A204.1 (cell line): ENCODE results near the gene ZFYVE28.
"Not testable (repeated sequence)": the region's sequence is repeated elsewhere in the genome, so short reads cannot be mapped to it uniquely, and the experiment has no call there.

Experiments used
- FAIRE-seq: peaks from 2 replicates; lab custom pipeline; 2012; peaks lifted over from hg19 to GRCh38; lab: Jason Lieb, UNC

ZFYVE28 gene

GRCh38 chr4:2417765-2418649, at the start of gene ZFYVE28:
TSS of gene ZFYVE28 (minus strand) at chr4:2418645. CDS start at chr4:2418323, 322 bp downstream.
- FAIRE-seq, result no peak

- FAIRE-seq, result not testable (repeated sequence)
Observed at GRCh38 chr4:2465544-2465943, 47.1 kb upstream of the ZFYVE28 start.

GRCh38 chr4:2465032-2465431, 46.6 kb upstream of the ZFYVE28 start:
- FAIRE-seq, result no peak

- no peak for FAIRE-seq
Observed at GRCh38 chr4:2462992-2463762, 44.7 kb upstream of the ZFYVE28 start.

DNA sequence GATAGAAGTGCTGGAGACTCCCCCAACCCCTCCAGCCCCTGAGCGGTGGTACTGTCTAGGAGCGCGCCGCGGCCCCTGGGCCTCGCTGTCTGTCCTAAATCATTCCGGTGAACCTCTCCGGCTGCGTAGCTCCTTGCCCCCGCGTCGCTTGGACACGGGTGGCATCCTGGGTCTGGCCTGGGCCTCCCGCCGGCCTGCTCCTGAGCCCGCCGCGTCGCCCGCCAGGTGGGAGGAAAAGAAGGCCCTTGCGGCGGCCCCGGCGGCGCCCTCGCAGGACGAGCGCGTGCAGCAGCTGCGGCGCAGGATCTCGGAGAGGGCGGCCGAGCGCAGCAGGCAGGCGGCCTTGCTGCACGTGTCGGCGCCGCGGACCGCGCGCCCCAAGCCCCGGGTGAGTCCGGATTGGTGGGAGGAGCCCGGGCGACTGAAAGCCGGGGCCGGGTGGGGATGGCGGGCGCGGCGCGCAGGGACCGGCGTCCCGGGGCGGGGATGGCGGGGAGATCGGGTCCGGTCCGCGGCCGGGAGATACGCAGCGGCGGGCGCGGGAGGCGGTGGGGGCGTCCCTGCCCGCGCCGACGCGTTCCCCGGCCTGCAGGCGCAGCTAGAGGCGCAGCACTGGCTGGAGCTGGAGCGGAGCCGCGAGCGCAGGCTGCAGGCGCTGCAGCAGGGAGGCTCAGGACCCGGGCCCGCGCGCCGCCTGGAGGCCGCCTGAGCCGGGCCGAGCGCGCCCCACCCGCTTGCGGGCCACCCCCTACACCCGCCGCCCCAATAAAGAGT, 44.0 kb upstream of the ZFYVE28 start:
- no peak for FAIRE-seq

DNA sequence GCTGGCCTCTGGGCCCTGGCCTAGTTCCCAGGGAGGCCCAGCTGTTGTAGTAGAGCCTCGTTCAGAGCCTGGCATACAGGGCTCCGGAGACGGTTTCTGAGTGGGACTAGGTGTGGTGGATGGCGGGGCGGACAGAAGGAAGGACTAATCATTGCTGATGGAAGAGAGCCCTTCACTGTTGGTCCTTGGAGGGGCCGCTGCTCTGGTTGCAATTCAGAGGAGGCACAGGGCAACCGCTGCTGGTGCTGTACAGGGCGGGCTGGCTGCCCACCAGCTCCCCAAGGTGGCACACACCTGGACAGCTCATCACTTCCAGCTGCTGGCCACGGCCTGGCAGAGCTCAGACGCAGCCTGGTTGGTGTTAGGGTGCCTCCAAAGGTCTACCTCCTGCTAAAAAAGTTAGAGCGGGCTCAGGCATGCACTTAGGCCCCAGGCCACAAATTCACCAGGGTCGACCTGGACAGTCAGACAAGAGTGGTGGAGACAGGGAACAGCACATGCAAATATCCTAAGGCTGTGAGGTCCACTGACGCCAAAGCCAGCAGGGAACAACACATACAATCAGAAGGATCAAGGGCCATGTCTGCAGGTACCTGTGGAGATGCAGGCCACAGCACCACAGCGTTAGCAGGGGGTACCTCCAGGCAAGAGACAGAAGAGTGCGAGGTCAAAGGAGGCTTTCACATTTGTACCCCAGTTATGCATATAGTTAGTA, 43.0 kb upstream of the ZFYVE28 start:
- FAIRE-seq, result no peak

GRCh38 chr4:2459589-2460349, 41.3 kb upstream of the ZFYVE28 start:
- no peak for FAIRE-seq

DNA sequence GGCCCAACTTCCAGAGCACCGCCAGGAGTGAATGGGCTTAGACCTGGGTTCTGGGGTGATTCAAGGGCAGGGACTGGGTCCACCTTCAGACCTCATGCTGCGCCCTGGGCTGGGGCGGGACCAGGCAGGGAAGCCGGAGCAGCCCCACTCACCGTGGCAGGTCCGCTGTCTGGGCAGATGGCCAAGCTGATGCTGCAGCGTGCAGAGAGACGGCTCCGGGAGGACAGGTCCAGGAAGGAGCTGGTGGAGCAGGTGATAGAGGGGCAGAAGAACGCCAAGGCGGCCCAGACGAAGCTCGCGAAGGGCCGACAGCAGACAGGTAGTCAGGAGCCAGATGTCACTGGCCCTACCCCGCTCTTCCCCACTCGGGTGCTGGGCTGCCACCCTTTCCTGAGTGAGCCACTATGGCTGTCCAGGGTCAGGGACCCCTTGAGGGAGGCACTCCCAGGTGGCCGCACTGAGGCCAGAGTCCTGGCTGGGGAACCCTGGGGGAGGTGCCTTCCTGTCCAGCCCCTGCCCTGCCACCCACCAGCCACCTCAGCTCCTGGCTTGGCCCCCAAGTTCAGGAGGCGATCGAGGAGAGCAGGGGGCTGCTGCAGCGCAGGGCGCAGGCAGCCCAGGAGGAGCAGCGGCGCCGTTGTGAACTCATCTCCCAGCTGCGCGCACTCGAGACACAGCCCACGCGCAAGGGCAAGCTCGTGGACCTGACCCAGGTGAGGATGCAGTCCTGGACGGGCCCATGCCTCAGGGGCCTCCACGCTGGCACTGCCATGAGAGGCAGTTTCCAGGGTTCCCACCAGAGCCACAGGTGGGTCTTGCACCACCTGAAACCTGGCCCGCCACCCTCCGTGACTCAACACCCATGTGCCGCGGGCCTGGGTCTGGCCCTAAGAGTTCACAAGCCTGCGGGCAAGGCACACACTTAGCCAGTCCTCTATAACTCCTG, 40.4 kb upstream of the ZFYVE28 start:
- FAIRE-seq, result no peak

DNA sequence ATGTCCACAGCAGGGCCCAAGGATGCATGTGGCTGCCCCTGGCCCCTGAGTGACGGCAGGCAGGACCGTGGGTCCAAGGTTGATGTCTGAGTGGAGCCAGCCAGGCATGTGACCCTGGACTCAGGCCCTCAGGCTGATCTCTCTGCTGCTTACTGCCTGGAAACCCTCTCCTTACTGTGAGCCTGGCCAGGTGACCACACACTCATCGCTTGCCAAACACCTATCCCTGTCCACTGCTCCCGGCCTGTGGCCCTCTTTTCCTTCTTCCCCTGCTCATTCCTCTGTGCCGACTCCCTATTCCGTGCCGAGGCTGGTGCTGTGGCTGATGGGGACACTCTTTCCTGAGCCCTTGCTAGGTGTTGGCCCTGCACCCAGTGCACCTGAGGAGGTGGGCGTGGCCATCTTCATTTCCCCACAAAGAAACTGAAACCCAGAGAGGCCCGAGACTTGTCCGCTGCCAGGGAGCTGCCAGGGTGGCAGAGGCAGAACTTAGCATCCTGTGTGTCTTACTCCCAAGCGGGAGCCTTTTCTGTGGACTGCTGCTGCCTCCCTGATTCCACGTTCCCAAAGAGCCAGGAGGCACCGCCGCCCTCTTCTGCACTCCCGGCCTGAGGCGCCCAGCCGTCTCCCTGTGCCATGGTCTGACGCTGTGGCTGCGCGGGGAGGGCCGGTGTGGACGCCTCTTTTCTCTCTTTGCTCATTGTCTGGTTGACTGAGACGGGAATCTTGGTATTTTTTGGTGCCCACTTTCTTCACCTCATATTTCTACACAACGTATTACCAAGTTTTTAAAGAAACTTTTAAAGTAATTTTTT, 39.2 kb upstream of the ZFYVE28 start:
- FAIRE-seq, result no peak

DNA sequence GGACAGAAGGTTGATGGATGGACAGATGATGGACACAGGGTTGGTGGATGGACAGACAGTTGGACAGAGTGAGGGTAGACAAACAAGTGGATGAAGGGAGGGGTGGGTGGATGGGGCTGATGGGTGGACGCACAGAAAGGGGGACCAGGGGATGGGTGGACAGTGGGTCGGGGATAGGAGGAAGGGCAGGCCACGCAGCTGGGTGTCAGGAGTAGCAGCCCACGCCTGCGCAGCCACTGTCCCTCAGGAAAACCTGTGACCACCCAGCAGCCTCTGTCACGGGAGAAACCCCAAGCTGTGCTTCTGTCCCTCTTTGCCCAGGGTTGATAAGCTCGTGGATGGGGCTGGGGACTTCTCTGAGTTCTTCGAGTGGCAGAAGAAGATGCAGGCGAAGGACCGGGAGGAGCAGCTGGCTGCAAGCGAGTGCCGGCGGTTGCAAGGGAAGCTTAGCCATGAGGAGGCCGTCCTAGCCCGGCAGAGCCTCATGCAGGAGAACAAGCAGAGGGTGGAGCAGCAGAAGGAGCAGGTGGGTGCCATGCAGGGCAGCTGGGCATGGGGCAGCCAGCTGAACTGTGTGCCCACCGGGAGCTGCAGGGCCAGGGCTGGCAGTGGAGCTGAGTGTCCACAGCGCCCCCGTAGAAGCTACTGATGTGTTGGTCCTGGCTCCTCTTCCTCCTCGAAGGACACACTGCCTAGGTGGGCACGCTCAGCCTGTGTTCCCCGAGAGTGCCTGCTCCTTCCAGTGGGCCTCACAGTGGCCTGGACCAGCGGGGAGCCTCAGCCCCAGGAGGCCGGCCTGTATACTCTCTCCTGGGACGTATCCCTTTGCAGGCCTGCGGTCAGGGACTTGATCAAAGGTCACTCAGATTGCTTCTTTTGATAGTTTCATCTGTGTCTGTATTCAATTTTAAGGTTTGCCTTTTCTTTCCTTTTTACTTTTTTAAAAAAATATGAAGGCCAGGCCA, 33.7 kb upstream of the ZFYVE28 start:
- FAIRE-seq, result no peak

- FAIRE-seq, result no peak
Observed at GRCh38 chr4:2451036-2451520, 32.6 kb upstream of the ZFYVE28 start.

- FAIRE-seq, result no peak
Observed at GRCh38 chr4:2450394-2451035, 32.1 kb upstream of the ZFYVE28 start.

- no peak for FAIRE-seq
Observed at GRCh38 chr4:2449511-2450392, 31.3 kb upstream of the ZFYVE28 start.

DNA sequence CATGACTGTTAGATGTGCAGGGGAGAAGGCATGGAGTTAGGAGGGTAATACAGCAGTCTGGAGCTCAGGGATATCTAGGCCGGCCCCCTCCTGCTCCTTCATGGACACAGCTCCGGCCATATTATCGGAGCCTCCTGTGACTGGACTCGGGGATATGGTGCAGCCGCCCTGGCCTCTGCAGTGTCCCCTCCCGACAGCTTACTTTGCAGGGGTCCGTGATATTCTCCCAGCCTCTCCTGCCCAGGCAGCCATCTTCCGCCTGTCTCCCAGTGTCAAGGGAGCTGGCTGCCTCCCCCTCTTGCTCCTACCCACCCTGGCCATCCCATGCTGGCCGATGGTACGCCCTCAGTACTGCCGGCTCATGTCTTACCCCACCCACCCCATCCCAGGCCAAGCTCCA, 30.6 kb upstream of the ZFYVE28 start:
- no peak for FAIRE-seq

- no peak for FAIRE-seq
Observed at GRCh38 chr4:2448589-2448988, 30.1 kb upstream of the ZFYVE28 start.
